A673 (cell line): Measurements from ENCODE around the gene MOB2.

Experiments used
- EZH2 ChIP-seq: fragments of 200-600 bp; sonication (generic); IDR thresholded peaks from 2 replicates; pipeline ENCODE4 v1.6.1; 2017; ENCODE audit warnings: borderline replicate concordance, low read depth, mild to moderate bottlenecking, mixed read lengths, antibody characterized with exemption, low read length; ENCODE audit not compliant: poor library complexity, severe bottlenecking
- TF ChIP-seq, protein P1 (sequence below): fragments of 300-800, 200-600 bp; sonication (generic); conservative IDR thresholded peaks from 2 replicates; pipeline ENCODE4 v1.5.1; 2017; ENCODE audit warnings: low read depth, mild to moderate bottlenecking, antibody characterized with exemption, low read length, moderate library complexity, mixed read lengths

DNA sequence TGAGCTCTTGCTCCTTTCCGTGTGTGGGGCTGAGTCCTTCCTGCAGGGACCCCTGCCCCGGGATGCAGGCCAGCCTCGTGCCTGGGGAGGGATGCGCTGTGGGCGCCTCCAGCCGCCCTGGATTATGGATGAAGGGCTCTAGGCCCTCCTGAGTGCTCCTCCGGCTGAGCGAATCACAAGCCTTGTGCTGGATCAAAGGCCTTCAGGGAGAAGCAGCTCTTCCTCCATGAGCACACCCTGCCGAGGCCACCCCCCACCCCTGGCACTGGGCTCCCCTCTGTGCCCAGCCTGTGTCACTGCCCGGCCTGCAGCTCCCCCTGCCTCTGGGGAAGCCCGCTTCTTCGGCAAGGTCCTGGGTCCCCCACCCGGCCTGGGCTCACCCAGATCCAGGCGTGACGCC lies 53.0 kb downstream of the MOB2 start:
- TF ChIP-seq, protein P1, sequence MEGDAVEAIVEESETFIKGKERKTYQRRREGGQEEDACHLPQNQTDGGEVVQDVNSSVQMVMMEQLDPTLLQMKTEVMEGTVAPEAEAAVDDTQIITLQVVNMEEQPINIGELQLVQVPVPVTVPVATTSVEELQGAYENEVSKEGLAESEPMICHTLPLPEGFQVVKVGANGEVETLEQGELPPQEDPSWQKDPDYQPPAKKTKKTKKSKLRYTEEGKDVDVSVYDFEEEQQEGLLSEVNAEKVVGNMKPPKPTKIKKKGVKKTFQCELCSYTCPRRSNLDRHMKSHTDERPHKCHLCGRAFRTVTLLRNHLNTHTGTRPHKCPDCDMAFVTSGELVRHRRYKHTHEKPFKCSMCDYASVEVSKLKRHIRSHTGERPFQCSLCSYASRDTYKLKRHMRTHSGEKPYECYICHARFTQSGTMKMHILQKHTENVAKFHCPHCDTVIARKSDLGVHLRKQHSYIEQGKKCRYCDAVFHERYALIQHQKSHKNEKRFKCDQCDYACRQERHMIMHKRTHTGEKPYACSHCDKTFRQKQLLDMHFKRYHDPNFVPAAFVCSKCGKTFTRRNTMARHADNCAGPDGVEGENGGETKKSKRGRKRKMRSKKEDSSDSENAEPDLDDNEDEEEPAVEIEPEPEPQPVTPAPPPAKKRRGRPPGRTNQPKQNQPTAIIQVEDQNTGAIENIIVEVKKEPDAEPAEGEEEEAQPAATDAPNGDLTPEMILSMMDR: no peak
- no peak for TF ChIP-seq EZH2
